ENCODE measurements around the gene SH3RF3. TPM values are rescaled to one million over a fixed set of nuclear protein-coding genes. Genes with fewer than 3 reads are reported as not detected.

Gene SH3RF3
- polyA plus RNA-seq, 1 donor (not counting 4 experiments of a cell fraction or from before 2014, with no cell fraction given): 0.08 TPM

GRCh38 chr2:109355192-109355843 is 226.3 kb downstream of the SH3RF3 start:
- no peaks in the 10 kb centered on the region for H3K9me1 ChIP-seq (ENCODE audit: control insufficient read depth, extremely low read depth, insufficient read depth, low read length)
- H3K9ac ChIP-seq (ENCODE audit: control insufficient read depth, extremely low read depth, insufficient read depth, low read length): no peak overlapping the region
- TF ChIP-seq EZH2 (IDR thresholded peaks at IDR 0.05; ENCODE audit: low read length): no peak
- TF ChIP-seq, protein P1, sequence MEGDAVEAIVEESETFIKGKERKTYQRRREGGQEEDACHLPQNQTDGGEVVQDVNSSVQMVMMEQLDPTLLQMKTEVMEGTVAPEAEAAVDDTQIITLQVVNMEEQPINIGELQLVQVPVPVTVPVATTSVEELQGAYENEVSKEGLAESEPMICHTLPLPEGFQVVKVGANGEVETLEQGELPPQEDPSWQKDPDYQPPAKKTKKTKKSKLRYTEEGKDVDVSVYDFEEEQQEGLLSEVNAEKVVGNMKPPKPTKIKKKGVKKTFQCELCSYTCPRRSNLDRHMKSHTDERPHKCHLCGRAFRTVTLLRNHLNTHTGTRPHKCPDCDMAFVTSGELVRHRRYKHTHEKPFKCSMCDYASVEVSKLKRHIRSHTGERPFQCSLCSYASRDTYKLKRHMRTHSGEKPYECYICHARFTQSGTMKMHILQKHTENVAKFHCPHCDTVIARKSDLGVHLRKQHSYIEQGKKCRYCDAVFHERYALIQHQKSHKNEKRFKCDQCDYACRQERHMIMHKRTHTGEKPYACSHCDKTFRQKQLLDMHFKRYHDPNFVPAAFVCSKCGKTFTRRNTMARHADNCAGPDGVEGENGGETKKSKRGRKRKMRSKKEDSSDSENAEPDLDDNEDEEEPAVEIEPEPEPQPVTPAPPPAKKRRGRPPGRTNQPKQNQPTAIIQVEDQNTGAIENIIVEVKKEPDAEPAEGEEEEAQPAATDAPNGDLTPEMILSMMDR (optimal IDR thresholded peaks at IDR 0.05 in 1 of 3, IDR thresholded peaks at IDR 0.05 in 1 of 3, conservative IDR thresholded peaks at IDR 0.05 in 1 of 3; ENCODE audit: extremely low read depth in 1 of 3, insufficient read depth in 2 of 3, low read length in 3 of 3): no peak
- no peak overlapping the region for H3K4me3 ChIP-seq (ENCODE audit: control insufficient read depth in 2 of 3, extremely low read depth in 1 of 3, insufficient read depth in 2 of 3, low read depth in 1 of 3, low read length in 3 of 3)
- DNase-seq (ENCODE audit: low read depth, low spot score) (no peak), FAIRE-seq (no peak)
- no peaks in the 10 kb centered on the region for H4K20me1 ChIP-seq (ENCODE audit: control insufficient read depth, extremely low read depth, insufficient read depth, low read length)
- no peak overlapping the region for H3K4me2 ChIP-seq (ENCODE audit: control insufficient read depth, extremely low read depth, insufficient read depth, low read depth, low read length)
- H3K9me3 ChIP-seq (ENCODE audit: control insufficient read depth, low read depth, low read length): no peaks in the 10 kb centered on the region
- no peaks in the 10 kb centered on the region for H3K79me2 ChIP-seq (ENCODE audit: control insufficient read depth, insufficient read depth, low read length)
- peaks cover 15% of the 10 kb centered on the region for H3K27me3 ChIP-seq (ENCODE audit: control insufficient read depth, extremely low read depth, insufficient read depth, low read length)
- H3K4me1 ChIP-seq (ENCODE audit: control insufficient read depth, extremely low read depth, insufficient read depth, low read length): peaks cover 13% of the 10 kb centered on the region
- no peak overlapping the region for H3K27ac ChIP-seq (ENCODE audit: control insufficient read depth, insufficient read depth, low read length)
- H3K36me3 ChIP-seq (ENCODE audit: control insufficient read depth in 2 of 2, extremely low read depth in 1 of 2, insufficient read depth in 2 of 2, low read length in 2 of 2): no peaks in the 10 kb centered on the region
- H2AFZ ChIP-seq (ENCODE audit: control insufficient read depth, low read length): no peak overlapping the region
- dilution Hi-C loops (cut with MboI; ENCODE audit: extremely low pct_ligation_motif_present, low sequenced_read_pairs): no loop called here

DNA sequence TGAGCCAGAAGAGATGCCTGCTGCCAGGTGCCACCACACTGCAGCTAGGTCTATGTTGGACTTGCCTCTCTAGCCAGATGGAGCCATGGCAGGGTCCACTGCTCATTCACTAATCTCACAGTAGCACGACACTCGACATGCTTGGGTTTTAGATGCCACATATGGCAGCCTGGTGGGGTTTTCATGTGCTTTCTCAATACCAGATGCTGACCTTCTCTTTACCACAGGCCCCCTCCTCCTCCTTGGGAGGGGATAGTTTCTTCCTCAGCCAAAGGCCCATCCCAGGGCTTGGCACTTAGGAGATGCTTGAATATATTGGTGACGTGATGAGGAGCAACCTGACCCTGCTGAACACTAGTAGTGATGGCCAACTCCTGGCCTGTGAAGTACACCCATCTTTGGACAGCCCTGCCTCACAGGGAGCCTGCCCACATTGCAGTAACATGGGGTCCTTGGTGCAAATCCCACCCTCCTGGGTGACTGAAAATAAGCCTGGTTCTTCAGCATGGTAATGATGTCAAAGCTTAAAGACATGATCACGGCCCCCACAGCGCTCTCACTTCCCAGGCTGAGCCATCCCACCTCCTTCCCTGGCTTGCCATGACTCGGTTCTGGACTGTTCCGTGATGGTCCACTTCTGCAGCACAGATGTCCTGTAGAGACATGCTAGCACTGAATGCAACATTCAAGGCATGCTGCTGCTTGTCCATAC is 227.5 kb downstream of the SH3RF3 start:
- H3K36me3 ChIP-seq (ENCODE audit: control insufficient read depth in 2 of 2, extremely low read depth in 1 of 2, insufficient read depth in 2 of 2, low read length in 2 of 2): no peaks in the 10 kb centered on the region
- no peaks in the 10 kb centered on the region for H3K9me3 ChIP-seq (ENCODE audit: control insufficient read depth, low read depth, low read length)
- H3K4me1 ChIP-seq (ENCODE audit: control insufficient read depth, extremely low read depth, insufficient read depth, low read length): peaks cover 3% of the 10 kb centered on the region
- TF ChIP-seq, protein P1 (optimal IDR thresholded peaks at IDR 0.05 in 1 of 3, IDR thresholded peaks at IDR 0.05 in 1 of 3, conservative IDR thresholded peaks at IDR 0.05 in 1 of 3; ENCODE audit: extremely low read depth in 1 of 3, insufficient read depth in 2 of 3, low read length in 3 of 3): no peak
- TF ChIP-seq EZH2 (IDR thresholded peaks at IDR 0.05; ENCODE audit: low read length): no peak
- dilution Hi-C loops (cut with MboI; ENCODE audit: extremely low pct_ligation_motif_present, low sequenced_read_pairs): no loop called here
- no peaks in the 10 kb centered on the region for H3K79me2 ChIP-seq (ENCODE audit: control insufficient read depth, insufficient read depth, low read length)
- no peak overlapping the region for H3K4me2 ChIP-seq (ENCODE audit: control insufficient read depth, extremely low read depth, insufficient read depth, low read depth, low read length)
- peaks cover 15% of the 10 kb centered on the region for H3K27me3 ChIP-seq (ENCODE audit: control insufficient read depth, extremely low read depth, insufficient read depth, low read length)
- H3K9me1 ChIP-seq (ENCODE audit: control insufficient read depth, extremely low read depth, insufficient read depth, low read length): no peaks in the 10 kb centered on the region
- FAIRE-seq: no peak
- DNase-seq (ENCODE audit: low read depth, low spot score): no peak
- H3K27ac ChIP-seq (ENCODE audit: control insufficient read depth, insufficient read depth, low read length): no peak overlapping the region
- H4K20me1 ChIP-seq (ENCODE audit: control insufficient read depth, extremely low read depth, insufficient read depth, low read length): no peaks in the 10 kb centered on the region
- H2AFZ ChIP-seq (ENCODE audit: control insufficient read depth, low read length): no peak overlapping the region
- no peak overlapping the region for H3K9ac ChIP-seq (ENCODE audit: control insufficient read depth, extremely low read depth, insufficient read depth, low read length)
- no peak overlapping the region for H3K4me3 ChIP-seq (ENCODE audit: control insufficient read depth in 2 of 3, extremely low read depth in 1 of 3, insufficient read depth in 2 of 3, low read depth in 1 of 3, low read length in 3 of 3)

Measured in keratinocyte (primary cell).